Liver (tissue), 9 donors: ENCODE results near the gene B4GALT3. TPM values are rescaled to one million over a fixed set of nuclear protein-coding genes. Genes with fewer than 3 reads are reported as not detected.

Experiments
- DNase-seq: peaks from one replicate; pipeline ENCODE4 v3.0.0-alpha.2; 2017; ENCODE audit warnings: low spot score
- H3K27ac ChIP-seq, 2 donors: one replicate each; pipeline ENCODE4 v1.7.0; 2013; ENCODE audit warnings: inconsistent platforms in 2 of 2, low read length in 2 of 2, control low read depth in 1 of 2, low read depth in 1 of 2, mild to moderate bottlenecking in 1 of 2
- H3K27me3 ChIP-seq, 4 donors: one replicate each; pipeline versions ENCODE4 v1.6.1 to v1.7.0; 2013; ENCODE audit warnings: low read length in 3 of 4, inconsistent platforms in 1 of 4, mild to moderate bottlenecking in 1 of 4, moderate library complexity in 1 of 4; ENCODE audit not compliant: control insufficient read depth in 4 of 4, insufficient read depth in 4 of 4
- H3K36me3 ChIP-seq, 4 donors: one replicate each; pipeline versions ENCODE4 v1.6.1 to v1.7.0; 2013; ENCODE audit warnings: low read length in 3 of 4, mild to moderate bottlenecking in 3 of 4, low read depth in 1 of 4, moderate library complexity in 1 of 4; ENCODE audit not compliant: control insufficient read depth in 4 of 4, insufficient read depth in 3 of 4
- H3K4me1 ChIP-seq, 4 donors: one replicate each; pipeline versions ENCODE4 v1.6.1 to v1.7.0; 2013; ENCODE audit warnings: low read length in 3 of 4, mild to moderate bottlenecking in 3 of 4, moderate library complexity in 1 of 4; ENCODE audit not compliant: control insufficient read depth in 4 of 4, insufficient read depth in 4 of 4
- H3K4me3 ChIP-seq, 3 donors: one replicate each; pipeline versions ENCODE4 v1.6.1 to v1.7.0; 2013; ENCODE audit warnings: low read length in 3 of 3, control low read depth in 1 of 3, low read depth in 1 of 3, mild to moderate bottlenecking in 1 of 3
- H3K9ac ChIP-seq, 2 donors: one replicate each; pipeline ENCODE4 v1.7.0; 2013; ENCODE audit warnings: low read length in 2 of 2, mild to moderate bottlenecking in 2 of 2, moderate library complexity in 2 of 2, control low read depth in 1 of 2, low read depth in 1 of 2
- H3K9me3 ChIP-seq, 4 donors: one replicate each; pipeline versions ENCODE4 v1.6.1 to v1.7.0; 2013; ENCODE audit warnings: low read length in 3 of 4; ENCODE audit not compliant: control insufficient read depth in 4 of 4
- ATF3 ChIP-seq: IDR thresholded peaks from 2 replicates; pipeline ENCODE4 v1.6.1; 2016; ENCODE audit warnings: antibody characterized with exemption
- CTCF ChIP-seq: fragments of 150-350 bp; IDR thresholded peaks from 2 replicates; pipeline ENCODE4 v1.5.1; 2017; ENCODE audit warnings: improper control_type of control experiment, low read depth, low read length; ENCODE audit not compliant: missing input control
- EGR1 ChIP-seq, 2 donors: IDR thresholded peaks; 2 replicates each; pipeline ENCODE4 v1.6.1; 2016 to 2018; ENCODE audit warnings: antibody characterized with exemption in 2 of 2, low read depth in 2 of 2
- FOXA1 ChIP-seq: IDR thresholded peaks from 2 replicates; pipeline ENCODE4 v1.6.1; 2016; ENCODE audit warnings: antibody characterized with exemption
- FOXA2 ChIP-seq: IDR thresholded peaks from 2 replicates; pipeline ENCODE4 v1.6.1; 2016; ENCODE audit warnings: antibody characterized with exemption
- GABPA ChIP-seq, 2 donors: IDR thresholded peaks in 1 of 2; conservative IDR thresholded peaks in 1 of 2; 2 replicates each; pipeline ENCODE4 v1.6.1; 2016; ENCODE audit warnings: antibody characterized with exemption in 2 of 2, mild to moderate bottlenecking in 1 of 2, moderate library complexity in 1 of 2
- HNF4A ChIP-seq, 2 donors: conservative IDR thresholded peaks; 2 replicates each; pipeline ENCODE4 v1.6.1; 2016; ENCODE audit warnings: antibody characterized with exemption in 2 of 2, mild to moderate bottlenecking in 2 of 2
- HNF4G ChIP-seq: IDR thresholded peaks from 2 replicates; pipeline ENCODE4 v1.6.1; 2016; ENCODE audit warnings: antibody characterized with exemption
- JUND ChIP-seq, 2 donors: IDR thresholded peaks; 2 replicates each; pipeline ENCODE4 v1.6.1; 2016; ENCODE audit warnings: antibody characterized with exemption in 2 of 2
- MAX ChIP-seq: IDR thresholded peaks from 2 replicates; pipeline ENCODE4 v1.6.1; 2016; ENCODE audit warnings: antibody characterized with exemption
- NR2F2 ChIP-seq: IDR thresholded peaks from 2 replicates; pipeline ENCODE4 v1.6.1; 2016; ENCODE audit warnings: antibody characterized with exemption
- RAD21 ChIP-seq, 2 donors: IDR thresholded peaks; 2 replicates each; pipeline ENCODE4 v1.6.1; 2016; ENCODE audit warnings: antibody characterized with exemption in 2 of 2, mild to moderate bottlenecking in 2 of 2
- REST ChIP-seq: IDR thresholded peaks from 2 replicates; pipeline ENCODE4 v1.6.1; 2016; ENCODE audit warnings: antibody characterized with exemption, mild to moderate bottlenecking
- RXRA ChIP-seq, 2 donors: IDR thresholded peaks; 2 replicates each; pipeline ENCODE4 v1.6.1; 2017 to 2018; ENCODE audit warnings: antibody characterized with exemption in 2 of 2, mild to moderate bottlenecking in 1 of 2
- SP1 ChIP-seq: IDR thresholded peaks from 2 replicates; pipeline ENCODE4 v1.6.1; 2018; ENCODE audit warnings: antibody characterized with exemption, mild to moderate bottlenecking
- TAF1 ChIP-seq: conservative IDR thresholded peaks from 2 replicates; pipeline ENCODE4 v1.6.1; 2016; ENCODE audit warnings: antibody characterized with exemption, mild to moderate bottlenecking
- YY1 ChIP-seq: IDR thresholded peaks from 2 replicates; pipeline ENCODE4 v1.6.1; 2016; ENCODE audit warnings: antibody characterized with exemption, mild to moderate bottlenecking
- ZBTB33 ChIP-seq: IDR thresholded peaks from 2 replicates; pipeline ENCODE4 v1.6.1; 2016; ENCODE audit warnings: antibody characterized with exemption
- WGBS: extraction: QIAGEN DNeasy Blood & Tissue Kit; methylation state at CpG from one replicate; pipeline ENCODE4 v1.1.7; 2013; 5-methylcytosine and 5-hydroxymethylcytosine counted together
- polyA plus RNA-seq, 2 donors: library from polyadenylated mRNA; stranded (reverse) in 1 of 2; unstranded in 1 of 2; fragments of 200-250 nt in 1 of 2; fragments of >200 nt in 1 of 2; fragmentation: Nextera tagmentation in 1 of 2; extraction: Ambion mirVana in 1 of 2; gene quantifications; one replicate each; pipeline versions ENCODE4 v1.2.1 to v1.2.3, GENCODE V29; 2013 to 2015
- total RNA-seq, 2 donors: library from RNA; depleted of rRNA; stranded (reverse); fragments of >200 nt; gene quantifications; one replicate each; pipeline ENCODE4 v1.2.3, GENCODE V29; 2014
- donor health status: healthy.
- donor health status: healthy.
- donor health status: healthy.
- donor health status: healthy.
- donor health status: healthy.

The B4GALT3 gene
- total and polyA plus RNA-seq, 4 donors, result 13.1 to 23.8 (median 14.7) TPM

GRCh38 chr1:161132410-161133219, 44.7 kb downstream of the B4GALT3 start, which contains the start of gene DEDD:
Gene DEDD, minus strand, starts transcription at chr1:161132667. Its CDS starts 8,205 bp downstream, at chr1:161124462.
- no peaks in the 10 kb centered on the region for H3K27me3 ChIP-seq
- peak; percentile 85 for DNase-seq
- TF ChIP-seq SP1 (peak; percentile 54), TAF1 (peak; percentile 72), HNF4G (no peak), JUND (IDR thresholded peaks at IDR 0.05) (peak; percentile 87 to 95), GABPA (IDR thresholded peaks at IDR 0.05 in 1 of 2, conservative IDR thresholded peaks at IDR 0.05 in 1 of 2) (peak; percentile 44 to 76), HNF4A (conservative IDR thresholded peaks at IDR 0.05) (no peak), CTCF (no peak), ATF3 (peak; percentile 80), FOXA2 (no peak), NR2F2 (peak; percentile 97), YY1 (peak; percentile 100), REST (no peak), ZBTB33 (peak; percentile 34), FOXA1 (no peak), RXRA (IDR thresholded peaks at IDR 0.05) (peak; percentile 68 to 76), EGR1 (IDR thresholded peaks at IDR 0.05; ENCODE audit: low read depth in 2 of 2) (peak; percentile 54 to 71), RAD21 (IDR thresholded peaks at IDR 0.05) (peak in 1 of 2 donors; percentile 19), MAX (peak; percentile 82)
- H3K27ac ChIP-seq, result peak within 1 kb of the TSS; percentile 92 to 99
- 1% methylated on average over 68 of the region's 68 CpGs for WGBS
- peak within 1 kb of the TSS; percentile 48 to 89 for H3K9ac ChIP-seq
- no peaks in the 10 kb centered on the region for H3K9me3 ChIP-seq
- peak within 1 kb of the TSS; percentile 72 to 92 (median 88) for H3K4me3 ChIP-seq
- H3K36me3 ChIP-seq, result peaks cover 0 to 16% (median 11%) of the 10 kb centered on the region in 4 donors
- H3K4me1 ChIP-seq, result peaks cover 0 to 21% (median 16%) of the 10 kb centered on the region in 4 donors
